Prostate gland (tissue), 2 donors: Measurements from ENCODE around the gene MT1A. TPM values are rescaled to one million over a fixed set of nuclear protein-coding genes. Genes with fewer than 3 reads are reported as not detected.
"Not testable (repeated sequence)": the region's sequence is repeated elsewhere in the genome, so short reads cannot be mapped to it uniquely, and the experiment has no call there.

Source experiments
- DNase-seq: peaks from one replicate; pipeline ENCODE4 v3.0.0-alpha.2; 2019; ENCODE audit warnings: low spot score
- H3K27ac ChIP-seq, 2 donors: fragments of 200-600 bp; sonication (generic); 2 replicates each; pipeline ENCODE4 v1.5.1; 2017 to 2019
- H3K27me3 ChIP-seq: fragments of 200-600 bp; sonication (generic); replicated peaks from 2 replicates; pipeline ENCODE4 v1.5.1; 2019; ENCODE audit not compliant: insufficient read depth
- H3K36me3 ChIP-seq, 2 donors: fragments of 200-600 bp; sonication (generic); 1 replicate in 1 of 2; 2 replicates in 1 of 2; pipeline versions ENCODE4 v1.5.1 to v1.8.1; 2017 to 2019
- H3K4me1 ChIP-seq: fragments of 200-600 bp; sonication (generic); replicated peaks from 2 replicates; pipeline ENCODE4 v1.5.1; 2019
- H3K4me3 ChIP-seq, 2 donors: fragments of 200-600 bp; sonication (generic); 2 replicates each; pipeline ENCODE4 v1.5.1; 2017 to 2019
- H3K9me3 ChIP-seq: fragments of 200-600 bp; sonication (generic); 2 replicates; pipeline ENCODE4 v1.5.1; 2017
- POLR2A ChIP-seq: fragments of 450-650 bp; IDR thresholded peaks from one replicate; pipeline ENCODE4 v1.6.1; 2016; ENCODE audit warnings: antibody characterized with exemption, mild to moderate bottlenecking
- POLR2AphosphoS5 ChIP-seq: sonication (generic); formaldehyde crosslinking; IDR thresholded peaks from one replicate; pipeline ENCODE4 v1.6.1; 2017; ENCODE audit warnings: antibody characterized with exemption
- WGBS: methylation state at CpG from one replicate; pipeline ENCODE4 v1.1.5; 2018; 5-methylcytosine and 5-hydroxymethylcytosine counted together
- intact Hi-C: fragments of 100-400 bp; cut with DNase I; formaldehyde crosslinking; loops from one replicate; pipeline ENCODE4 v1.14.2; 2022
- total RNA-seq, 2 donors: library from RNA; depleted of rRNA; stranded (reverse); fragments of >200 nt; gene quantifications; one replicate each; pipeline ENCODE4 v1.1.0, GENCODE V29; 2016
- TF ChIP-seq, protein P1 (sequence below), 4 experiments: fragments of 200-600 bp in 2 of 4; fragments of 450-650 bp in 2 of 4; sonication (generic) in 2 of 4; IDR thresholded peaks; 1 replicate in 3 of 4; 2 replicates in 1 of 4; pipeline ENCODE4 v1.5.1; 2016 to 2019; ENCODE audit warnings: antibody characterized with exemption in 4 of 4, mild to moderate bottlenecking in 2 of 4, moderate library complexity in 2 of 4

MT1A gene
- total RNA-seq, 2 donors from 2014 or later, result 6.9 TPM; not detected in 1

DNA sequence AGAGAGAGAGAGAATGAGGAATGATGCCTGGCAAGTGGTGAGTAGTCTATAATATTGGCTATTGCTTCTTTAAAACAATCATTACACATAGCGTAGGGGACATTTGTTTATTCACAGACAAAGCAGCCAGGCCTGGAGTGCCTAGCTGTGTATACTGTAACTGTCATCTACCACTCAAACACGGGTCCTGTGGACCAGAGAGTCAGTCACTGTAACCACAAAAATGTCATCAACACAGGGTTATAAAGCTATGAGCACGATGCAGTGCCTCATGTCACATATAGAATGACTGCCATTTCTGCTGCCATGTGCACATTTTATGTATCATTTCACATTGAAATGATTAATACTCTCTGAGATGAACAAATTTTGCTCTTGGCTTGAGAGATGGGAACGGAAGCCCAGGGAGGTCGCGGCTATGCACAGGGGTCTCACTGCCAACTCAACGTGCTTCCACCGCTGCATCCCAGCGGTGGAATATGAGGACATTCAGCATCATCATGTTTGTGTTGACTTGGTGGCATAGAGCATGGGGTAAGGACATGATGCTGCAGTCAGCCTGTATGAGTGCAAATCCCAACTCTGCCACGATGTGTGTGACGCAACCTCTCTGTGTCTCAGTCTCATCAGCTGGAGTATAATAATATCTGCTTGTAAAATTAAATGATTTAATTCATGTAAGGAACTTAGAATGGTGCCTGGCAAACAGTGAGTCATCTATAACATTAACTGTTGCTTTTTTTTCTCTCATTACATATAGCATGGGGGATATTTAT, 34.5 kb downstream of the MT1A start:
- H3K4me3 ChIP-seq, result no peak overlapping the region
- H3K9me3 ChIP-seq, result no peaks in the 10 kb centered on the region
- H3K27ac ChIP-seq, result no peak overlapping the region
- 85% methylated on average over 11 of the region's 11 CpGs for WGBS
- H3K36me3 ChIP-seq, result no peaks in the 10 kb centered on the region
- intact Hi-C loops, result no loop called here
- no peak for DNase-seq
- H3K4me1 ChIP-seq, result peaks cover 3% of the 10 kb centered on the region
- no peak for TF ChIP-seq POLR2AphosphoS5
- TF ChIP-seq, protein P1, sequence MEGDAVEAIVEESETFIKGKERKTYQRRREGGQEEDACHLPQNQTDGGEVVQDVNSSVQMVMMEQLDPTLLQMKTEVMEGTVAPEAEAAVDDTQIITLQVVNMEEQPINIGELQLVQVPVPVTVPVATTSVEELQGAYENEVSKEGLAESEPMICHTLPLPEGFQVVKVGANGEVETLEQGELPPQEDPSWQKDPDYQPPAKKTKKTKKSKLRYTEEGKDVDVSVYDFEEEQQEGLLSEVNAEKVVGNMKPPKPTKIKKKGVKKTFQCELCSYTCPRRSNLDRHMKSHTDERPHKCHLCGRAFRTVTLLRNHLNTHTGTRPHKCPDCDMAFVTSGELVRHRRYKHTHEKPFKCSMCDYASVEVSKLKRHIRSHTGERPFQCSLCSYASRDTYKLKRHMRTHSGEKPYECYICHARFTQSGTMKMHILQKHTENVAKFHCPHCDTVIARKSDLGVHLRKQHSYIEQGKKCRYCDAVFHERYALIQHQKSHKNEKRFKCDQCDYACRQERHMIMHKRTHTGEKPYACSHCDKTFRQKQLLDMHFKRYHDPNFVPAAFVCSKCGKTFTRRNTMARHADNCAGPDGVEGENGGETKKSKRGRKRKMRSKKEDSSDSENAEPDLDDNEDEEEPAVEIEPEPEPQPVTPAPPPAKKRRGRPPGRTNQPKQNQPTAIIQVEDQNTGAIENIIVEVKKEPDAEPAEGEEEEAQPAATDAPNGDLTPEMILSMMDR (IDR thresholded peaks at IDR 0.05), result no peak
- TF ChIP-seq POLR2A, result no peak
- no peaks in the 10 kb centered on the region for H3K27me3 ChIP-seq

DNA sequence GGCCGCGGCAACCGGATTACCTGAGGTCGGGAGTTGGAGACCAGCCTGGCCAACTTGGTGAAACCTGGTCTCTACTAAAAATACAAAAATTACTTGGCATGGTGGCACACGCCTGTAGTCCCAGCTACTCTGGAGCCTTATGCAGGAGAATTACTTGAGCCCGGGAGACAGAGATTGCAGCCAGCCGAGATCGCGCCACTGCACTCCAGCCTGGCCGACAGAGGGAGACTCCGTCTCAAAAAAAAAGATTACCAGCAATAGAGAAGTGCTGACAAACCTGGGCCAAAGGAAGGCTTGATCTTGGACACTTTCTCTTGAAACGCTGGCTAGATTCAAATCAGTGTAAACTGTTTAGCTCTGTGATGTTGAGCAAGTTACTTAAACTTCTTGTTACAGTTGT, 35.5 kb downstream of the MT1A start:
- Histone ChIP-seq H3K4me3 (no peak overlapping the region), H3K27me3 (no peaks in the 10 kb centered on the region), H3K27ac (no peak overlapping the region), H3K36me3 (no peaks in the 10 kb centered on the region), H3K4me1 (no peaks in the 10 kb centered on the region), H3K9me3 (no peaks in the 10 kb centered on the region)
- TF ChIP-seq, protein P1 (IDR thresholded peaks at IDR 0.05), result peak; percentile 43 to 71 (median 59)
- TF ChIP-seq POLR2AphosphoS5, result peak; percentile 46
- no peak for TF ChIP-seq POLR2A
- DNase-seq, result peak; percentile 31
- 46% methylated on average over 12 of the region's 12 CpGs for WGBS
- intact Hi-C loops, result loop anchor here (2.0 kb wide), 1 partner anchor 27 kb away; no protein-coding TSS in a partner anchor

DNA sequence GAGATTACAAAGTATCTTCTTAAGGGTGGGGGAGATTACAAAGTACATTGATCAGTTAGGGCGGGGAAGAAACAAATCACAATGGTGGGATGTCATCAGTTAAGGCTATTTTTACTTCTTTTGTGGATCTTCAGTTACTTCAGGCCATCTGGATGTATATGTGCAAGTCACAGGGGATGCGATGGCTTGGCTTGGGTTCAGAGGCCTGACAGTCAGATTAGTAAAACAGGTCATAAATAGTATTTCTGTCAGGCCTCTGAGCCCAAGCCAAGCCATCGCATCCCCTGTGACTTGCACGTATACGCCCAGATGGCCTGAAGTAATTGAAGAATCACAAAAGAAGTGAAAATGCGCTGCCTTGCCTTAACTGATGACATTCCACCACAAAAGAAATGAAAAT, 36.1 kb downstream of the MT1A start:
- H3K9me3 ChIP-seq, DNase-seq, H3K4me1 ChIP-seq, H3K36me3 ChIP-seq, H3K27ac ChIP-seq, H3K27me3 ChIP-seq, H3K4me3 ChIP-seq: not testable (repeated sequence)
- 90% methylated on average over 6 of the region's 6 CpGs for WGBS
- intact Hi-C loops, result loop anchor here (2.0 kb wide), 1 partner anchor 26 kb away; no protein-coding TSS in a partner anchor

DNA sequence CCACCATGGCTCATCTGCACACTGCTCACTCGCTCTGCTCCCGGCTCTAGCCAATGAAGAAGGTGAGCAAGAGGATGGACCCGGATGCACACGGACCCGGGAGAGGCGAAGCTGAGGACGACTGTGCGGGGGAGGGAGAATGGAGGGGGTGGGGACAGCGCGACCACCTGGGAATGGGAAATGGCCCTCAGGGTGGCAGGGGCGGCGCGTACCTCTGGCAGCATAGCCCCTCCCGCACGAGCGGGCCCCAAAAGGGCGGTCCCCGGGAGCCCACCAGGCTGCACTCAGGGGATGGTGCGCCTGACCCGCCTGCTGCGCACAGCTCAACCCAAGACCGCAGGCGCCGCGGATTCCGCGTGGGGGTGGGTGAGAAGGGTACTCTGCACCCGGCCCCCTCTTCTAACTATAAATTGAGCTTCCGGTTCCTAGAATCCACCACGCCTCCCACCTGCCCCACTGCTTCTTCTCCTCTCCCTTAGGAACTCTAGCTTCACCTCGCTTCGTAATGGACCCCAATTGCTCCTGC, 37.3 kb downstream of the MT1A start:
- Histone ChIP-seq H3K36me3 (no peaks in the 10 kb centered on the region), H3K4me1 (no peaks in the 10 kb centered on the region), H3K27ac (no peak overlapping the region), H3K9me3 (no peaks in the 10 kb centered on the region), H3K4me3 (no peak overlapping the region), H3K27me3 (no peaks in the 10 kb centered on the region)
- intact Hi-C loops, result loop anchor here (2.0 kb wide), 1 partner anchor 25 kb away; no protein-coding TSS in a partner anchor
- DNase-seq, result no peak
- no peak for TF ChIP-seq POLR2AphosphoS5
- TF ChIP-seq, protein P1 (IDR thresholded peaks at IDR 0.05), result no peak
- no peak for TF ChIP-seq POLR2A
- 12% methylated on average over 32 of the region's 32 CpGs for WGBS

DNA sequence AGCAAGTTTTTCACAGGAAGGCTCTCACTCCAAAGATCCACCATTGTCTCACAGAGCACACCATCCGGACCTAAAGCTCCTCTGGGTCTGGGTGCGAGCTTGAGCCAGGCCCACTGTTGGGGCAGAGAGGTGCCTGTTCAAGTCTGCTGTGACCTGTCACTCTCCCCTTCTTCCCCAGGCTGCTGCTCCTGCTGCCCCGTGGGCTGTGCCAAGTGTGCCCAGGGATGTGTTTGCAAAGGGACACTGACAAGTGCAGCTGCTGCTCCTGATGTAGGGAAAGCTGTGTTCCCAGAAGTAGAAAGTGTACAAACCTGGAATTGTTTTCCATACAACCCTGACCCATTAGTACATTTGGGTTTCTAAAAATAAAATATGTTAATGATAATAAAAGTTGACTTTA, 39.0 kb downstream of the MT1A start:
- no peaks in the 10 kb centered on the region for H3K9me3 ChIP-seq
- no peak overlapping the region for H3K27ac ChIP-seq
- no peaks in the 10 kb centered on the region for H3K36me3 ChIP-seq
- WGBS, result 78% methylated on average over 3 of the region's 3 CpGs
- H3K4me1 ChIP-seq, result no peaks in the 10 kb centered on the region
- no peak for DNase-seq
- intact Hi-C loops, result no loop called here
- no peaks in the 10 kb centered on the region for H3K27me3 ChIP-seq
- TF ChIP-seq, protein P1 (IDR thresholded peaks at IDR 0.05), result no peak
- TF ChIP-seq POLR2A, result no peak
- no peak for TF ChIP-seq POLR2AphosphoS5
- no peak overlapping the region for H3K4me3 ChIP-seq
